Measurements from ENCODE around the gene KCNJ14.

Gene KCNJ14

GRCh38 chr19:48511321-48511731 is 56.0 kb downstream of the KCNJ14 start:
- peaks cover 11% of the 10 kb centered on the region for H3K4me1 ChIP-seq
- peak overlapping the region; percentile 95 for H3K4me2 ChIP-seq (ENCODE audit: low read length)
- TF ChIP-seq, protein P1, sequence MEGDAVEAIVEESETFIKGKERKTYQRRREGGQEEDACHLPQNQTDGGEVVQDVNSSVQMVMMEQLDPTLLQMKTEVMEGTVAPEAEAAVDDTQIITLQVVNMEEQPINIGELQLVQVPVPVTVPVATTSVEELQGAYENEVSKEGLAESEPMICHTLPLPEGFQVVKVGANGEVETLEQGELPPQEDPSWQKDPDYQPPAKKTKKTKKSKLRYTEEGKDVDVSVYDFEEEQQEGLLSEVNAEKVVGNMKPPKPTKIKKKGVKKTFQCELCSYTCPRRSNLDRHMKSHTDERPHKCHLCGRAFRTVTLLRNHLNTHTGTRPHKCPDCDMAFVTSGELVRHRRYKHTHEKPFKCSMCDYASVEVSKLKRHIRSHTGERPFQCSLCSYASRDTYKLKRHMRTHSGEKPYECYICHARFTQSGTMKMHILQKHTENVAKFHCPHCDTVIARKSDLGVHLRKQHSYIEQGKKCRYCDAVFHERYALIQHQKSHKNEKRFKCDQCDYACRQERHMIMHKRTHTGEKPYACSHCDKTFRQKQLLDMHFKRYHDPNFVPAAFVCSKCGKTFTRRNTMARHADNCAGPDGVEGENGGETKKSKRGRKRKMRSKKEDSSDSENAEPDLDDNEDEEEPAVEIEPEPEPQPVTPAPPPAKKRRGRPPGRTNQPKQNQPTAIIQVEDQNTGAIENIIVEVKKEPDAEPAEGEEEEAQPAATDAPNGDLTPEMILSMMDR (IDR thresholded peaks at IDR 0.05), result no peak
- no peaks in the 10 kb centered on the region for H3K9me3 ChIP-seq (ENCODE audit: control insufficient read depth, low read length)
- H3K9ac ChIP-seq, result no peak overlapping the region
- H3K27ac ChIP-seq, result peak overlapping the region; percentile 1
- no peaks in the 10 kb centered on the region for H3K79me2 ChIP-seq
- peak overlapping the region; percentile 71 for H2AFZ ChIP-seq
- no peaks in the 10 kb centered on the region for H3K27me3 ChIP-seq (ENCODE audit: control insufficient read depth, insufficient read depth, low read length)
- H3K4me3 ChIP-seq (ENCODE audit: low read depth, low read length), result peak overlapping the region; percentile 47
- H3K36me3 ChIP-seq (ENCODE audit: control insufficient read depth, insufficient read depth, low read length), result no peaks in the 10 kb centered on the region

GRCh38 chr19:48511800-48512503 is 56.6 kb downstream of the KCNJ14 start, which contains the start of gene LMTK3:
LMTK3 (minus strand) TSS chr19:48511835; CDS start chr19:48511576, 259 bp downstream.
- Histone ChIP-seq H3K9me3 (ENCODE audit: control insufficient read depth, low read length) (no peaks in the 10 kb centered on the region), H3K27me3 (ENCODE audit: control insufficient read depth, insufficient read depth, low read length) (no peaks in the 10 kb centered on the region), H3K4me2 (ENCODE audit: low read length) (peak within 1 kb of the TSS; percentile 95), H3K4me1 (peaks cover 11% of the 10 kb centered on the region), H3K27ac (peak within 1 kb of the TSS; percentile 49), H3K79me2 (no peaks in the 10 kb centered on the region), H2AFZ (peak within 1 kb of the TSS; percentile 72), H3K36me3 (ENCODE audit: control insufficient read depth, insufficient read depth, low read length) (no peaks in the 10 kb centered on the region), H3K9ac (no peak within 1 kb of the TSS), H3K4me3 (ENCODE audit: low read depth, low read length) (peak within 1 kb of the TSS; percentile 76)
- TF ChIP-seq, protein P1 (IDR thresholded peaks at IDR 0.05), result no peak

DNA sequence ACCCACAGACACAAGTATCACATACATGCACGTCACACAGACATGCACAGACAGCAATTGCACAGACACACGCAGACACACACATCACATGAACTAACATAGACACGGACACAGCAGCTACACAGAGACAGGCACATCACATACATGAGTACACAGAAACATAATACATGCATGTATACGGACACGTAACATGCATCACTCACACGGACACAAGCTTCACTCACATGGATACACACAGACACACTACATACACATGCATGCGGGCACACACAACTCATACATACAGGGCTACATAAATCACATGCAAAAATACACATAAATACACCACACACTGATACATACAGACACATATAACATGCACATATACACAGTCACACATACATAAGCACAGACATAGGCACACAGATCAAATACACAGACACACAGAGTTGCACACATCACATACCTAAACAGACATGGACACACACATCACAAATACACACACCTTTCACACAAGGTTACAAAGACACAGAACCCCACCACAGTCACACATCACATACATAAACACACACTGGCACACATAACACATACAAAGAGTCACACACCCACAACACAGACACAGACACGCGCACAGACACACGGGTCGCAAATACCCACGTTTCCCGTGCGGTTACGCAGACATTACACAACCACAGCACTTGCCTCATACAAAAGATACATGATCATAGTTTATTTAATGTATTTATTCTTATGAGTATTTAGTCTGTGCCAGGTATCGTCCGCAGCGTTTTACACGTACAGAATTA is 57.3 kb downstream of the KCNJ14 start:
- no peaks in the 10 kb centered on the region for H3K9me3 ChIP-seq (ENCODE audit: control insufficient read depth, low read length)
- no peak overlapping the region for H3K9ac ChIP-seq
- H3K79me2 ChIP-seq, result no peaks in the 10 kb centered on the region
- H3K4me1 ChIP-seq, result peaks cover 11% of the 10 kb centered on the region
- no peaks in the 10 kb centered on the region for H3K27me3 ChIP-seq (ENCODE audit: control insufficient read depth, insufficient read depth, low read length)
- H2AFZ ChIP-seq, result peak overlapping the region; percentile 100
- peak overlapping the region; percentile 75 for H3K4me3 ChIP-seq (ENCODE audit: low read depth, low read length)
- peak overlapping the region; percentile 49 for H3K27ac ChIP-seq
- peak overlapping the region; percentile 99 for H3K4me2 ChIP-seq (ENCODE audit: low read length)
- H3K36me3 ChIP-seq (ENCODE audit: control insufficient read depth, insufficient read depth, low read length), result no peaks in the 10 kb centered on the region
- TF ChIP-seq, protein P1 (IDR thresholded peaks at IDR 0.05), result no peak

DNA sequence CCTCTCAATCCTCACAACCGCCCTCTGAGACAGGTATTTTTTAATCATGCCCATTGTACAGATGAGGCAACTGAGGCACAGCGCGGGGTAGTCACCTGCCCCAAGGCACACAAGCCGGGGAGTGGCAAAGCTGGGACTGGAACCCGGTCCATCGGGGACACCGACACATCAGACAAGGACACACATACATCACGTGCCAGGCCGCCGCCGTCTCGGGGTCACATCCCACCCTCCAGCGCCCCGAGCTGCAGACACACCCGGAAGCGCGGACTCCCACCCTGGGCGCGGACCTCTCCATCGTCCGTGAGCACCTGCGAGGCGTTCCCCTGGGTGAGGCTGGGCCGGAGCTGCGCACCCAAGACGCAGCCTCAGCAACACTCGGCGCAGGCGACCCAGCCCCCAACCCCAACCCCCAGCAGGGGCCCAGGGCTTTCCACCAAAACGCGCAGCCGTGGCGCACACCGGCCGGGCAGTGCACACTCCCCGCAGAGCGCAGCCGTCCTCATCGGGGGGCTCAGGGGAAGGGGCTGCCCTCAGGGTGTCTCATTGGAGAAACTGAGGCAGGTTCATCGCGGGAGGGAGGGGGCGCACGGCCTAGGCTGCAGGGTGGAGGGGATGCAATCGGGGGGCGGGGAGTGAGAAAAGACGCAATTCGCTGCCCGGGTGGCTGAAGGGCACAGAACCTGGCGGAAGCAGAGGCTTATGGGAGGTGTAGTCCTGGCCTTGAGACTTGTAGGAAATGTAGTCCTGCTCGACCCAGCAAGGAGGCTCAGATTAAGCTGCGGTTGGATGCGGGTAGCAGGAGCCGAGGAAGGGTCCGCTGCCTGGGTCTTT is 58.1 kb downstream of the KCNJ14 start:
- Histone ChIP-seq H2AFZ (peak overlapping the region; percentile 100), H3K27ac (peak overlapping the region; percentile 52), H3K4me3 (ENCODE audit: low read depth, low read length) (peak overlapping the region; percentile 75), H3K4me2 (ENCODE audit: low read length) (peak overlapping the region; percentile 99), H3K9me3 (ENCODE audit: control insufficient read depth, low read length) (no peaks in the 10 kb centered on the region), H3K27me3 (ENCODE audit: control insufficient read depth, insufficient read depth, low read length) (no peaks in the 10 kb centered on the region), H3K4me1 (peaks cover 11% of the 10 kb centered on the region), H3K36me3 (ENCODE audit: control insufficient read depth, insufficient read depth, low read length) (no peaks in the 10 kb centered on the region), H3K9ac (peak overlapping the region; percentile 76), H3K79me2 (no peaks in the 10 kb centered on the region)
- TF ChIP-seq, protein P1 (IDR thresholded peaks at IDR 0.05), result no peak
